IMR-90 (cell line): ENCODE measurements around the gene MGAT5. TPM values are rescaled to one million over a fixed set of nuclear protein-coding genes. Genes with fewer than 3 reads are reported as not detected.

ENCODE experiments used
- ATAC-seq: fragments of 200-7000 bp; cut with Tn5 transposase; 2 replicates; pipeline ENCODE4 v1.9.1; 2020; ENCODE audit warnings: low read depth, mild to moderate bottlenecking, moderate library complexity
- BruUV-seq: library from RNA; stranded (reverse); fragments of 400-500 nt; replicated peaks from 2 replicates; lab custom pipeline; 2021; lab: Mats Ljungman, UMichigan
- CTCF ChIA-PET: fragments of 300-600 bp; formaldehyde crosslinking; extraction: SDS; loops from one replicate; lab custom pipeline; 2021; ENCODE audit warnings: antibody characterized with exemption; lab: Yijun Ruan, JAX
- POLR2A ChIA-PET: fragments of 300-600 bp; sonication (Branson Sonifier 250); formaldehyde crosslinking; loops from one replicate; lab custom pipeline; 2022; ENCODE audit warnings: antibody characterized with exemption; ENCODE audit not compliant: unreplicated experiment; lab: Charles Lee
- DNase-seq: peaks from one replicate; pipeline ENCODE4 v3.0.0; 2013
- H2AFZ ChIP-seq: replicated peaks from 2 replicates; pipeline ENCODE3; 2013; ENCODE audit warnings: low read length, mild to moderate bottlenecking; ENCODE audit not compliant: poor library complexity
- H2AK5ac ChIP-seq: 2 replicates; pipeline ENCODE4 v1.6.1; 2013; ENCODE audit warnings: low read depth, low read length, inconsistent platforms
- H2AK9ac ChIP-seq: replicated peaks from 2 replicates; pipeline ENCODE3; 2013; ENCODE audit warnings: mild to moderate bottlenecking, low read depth, low read length, moderate library complexity; ENCODE audit not compliant: poor library complexity
- H2BK120ac ChIP-seq: 2 replicates; pipeline ENCODE4 v1.6.1; 2013; ENCODE audit warnings: low read depth, low read length, inconsistent platforms
- H2BK15ac ChIP-seq: 3 replicates; pipeline ENCODE4 v1.6.1; 2013; ENCODE audit warnings: low read depth, low read length, inconsistent platforms
- H2BK20ac ChIP-seq: 2 replicates; pipeline ENCODE4 v1.6.1; 2013; ENCODE audit warnings: low read depth, mild to moderate bottlenecking, inconsistent platforms, low read length, moderate library complexity
- H2BK5ac ChIP-seq: 2 replicates; pipeline ENCODE4 v1.6.1; 2013; ENCODE audit warnings: mild to moderate bottlenecking, low read depth, low read length, inconsistent platforms; ENCODE audit not compliant: poor library complexity, severe bottlenecking
- H3K14ac ChIP-seq: replicated peaks from 2 replicates; pipeline ENCODE4 v1.6.1; 2013; ENCODE audit warnings: low read depth, low read length, inconsistent platforms
- H3K18ac ChIP-seq: 2 replicates; pipeline ENCODE4 v1.6.1; 2013; ENCODE audit warnings: low read depth, low read length, control low read depth
- H3K23ac ChIP-seq: 2 replicates; pipeline ENCODE4 v1.6.1; 2013; ENCODE audit warnings: low read depth, low read length, inconsistent platforms
- H3K27ac ChIP-seq: 2 replicates; pipeline ENCODE4 v1.5.1; 2013; ENCODE audit warnings: mild to moderate bottlenecking, control low read depth, low read length; ENCODE audit not compliant: insufficient read depth
- H3K27me3 ChIP-seq: 2 replicates; pipeline ENCODE4 v1.6.1; 2013; ENCODE audit warnings: low read length; ENCODE audit not compliant: control insufficient read depth, insufficient read depth
- H3K36me3 ChIP-seq: 2 replicates; pipeline ENCODE4 v1.6.1; 2013; ENCODE audit warnings: low read length, mixed read lengths; ENCODE audit not compliant: control insufficient read depth, insufficient read depth
- H3K4ac ChIP-seq: 2 replicates; pipeline ENCODE4 v1.6.1; 2013; ENCODE audit warnings: low read depth, low read length, inconsistent platforms
- H3K4me1 ChIP-seq: 2 replicates; pipeline ENCODE4 v1.6.1; 2013; ENCODE audit warnings: low read length, mixed read lengths; ENCODE audit not compliant: control insufficient read depth, insufficient read depth
- H3K4me2 ChIP-seq: 2 replicates; pipeline ENCODE4 v1.6.1; 2013; ENCODE audit warnings: low read depth, mild to moderate bottlenecking, control low read depth, low read length, moderate library complexity
- H3K4me3 ChIP-seq: 2 replicates; pipeline ENCODE4 v1.5.1; 2013; ENCODE audit warnings: low read depth, mild to moderate bottlenecking, control low read depth, low read length, moderate library complexity; ENCODE audit not compliant: insufficient read depth
- H3K56ac ChIP-seq: 2 replicates; pipeline ENCODE4 v1.6.1; 2013; ENCODE audit warnings: low read length, inconsistent platforms; ENCODE audit not compliant: insufficient read depth; ENCODE audit errors: extremely low read depth
- H3K79me1 ChIP-seq, 2 experiments: 2 replicates each; pipeline ENCODE4 v1.6.1; 2013; ENCODE audit warnings: low read length in 2 of 2, inconsistent platforms in 1 of 2, low read depth in 1 of 2
- H3K9ac ChIP-seq: 2 replicates; pipeline ENCODE4 v1.6.1; 2013; ENCODE audit warnings: low read depth, low read length, control low read depth
- H3K9me1 ChIP-seq: 2 replicates; pipeline ENCODE4 v1.6.1; 2013; ENCODE audit warnings: low read length, inconsistent platforms; ENCODE audit not compliant: insufficient read depth
- H3K9me3 ChIP-seq: 2 replicates; pipeline ENCODE4 v1.6.1; 2013; ENCODE audit warnings: low read length; ENCODE audit not compliant: control insufficient read depth, insufficient read depth
- H4K20me1 ChIP-seq: 2 replicates; pipeline ENCODE4 v1.6.1; 2013; ENCODE audit warnings: low read length, inconsistent platforms; ENCODE audit not compliant: insufficient read depth
- H4K5ac ChIP-seq: 2 replicates; pipeline ENCODE4 v1.6.1; 2013; ENCODE audit warnings: mild to moderate bottlenecking, low read depth, low read length, control low read depth
- H4K8ac ChIP-seq, 2 experiments: 2 replicates each; pipeline ENCODE4 v1.6.1; 2013; ENCODE audit warnings: low read depth in 2 of 2, low read length in 2 of 2, control low read depth in 1 of 2, inconsistent platforms in 1 of 2
- H4K91ac ChIP-seq: 2 replicates; pipeline ENCODE4 v1.6.1; 2013; ENCODE audit warnings: low read depth, low read length, inconsistent platforms; ENCODE audit not compliant: insufficient read depth
- CTCF ChIP-seq: conservative IDR thresholded peaks from 2 replicates; pipeline ENCODE4 v1.5.1; 2012; ENCODE audit warnings: mild to moderate bottlenecking, low read depth, low read length, improper control_type of control experiment
- MXI1 ChIP-seq: IDR thresholded peaks from 2 replicates; pipeline ENCODE4 v1.6.1; 2012; ENCODE audit warnings: low read depth, mild to moderate bottlenecking, low read length, moderate library complexity, borderline replicate concordance
- POLR2A ChIP-seq: IDR thresholded peaks from 2 replicates; pipeline ENCODE4 v1.6.1; 2012; ENCODE audit warnings: mild to moderate bottlenecking, low read depth, low read length
- RAD21 ChIP-seq: IDR thresholded peaks from 2 replicates; pipeline ENCODE4 v1.6.1; 2012; ENCODE audit warnings: low read length, improper control_type of control experiment
- RFX5 ChIP-seq: IDR thresholded peaks from 2 replicates; pipeline ENCODE4 v1.8.0; 2012; ENCODE audit warnings: low read depth, mild to moderate bottlenecking, low read length, moderate library complexity
- WGBS, 2 experiments: methylation state at CpG; one replicate each; pipeline versions ENCODE4 v1.1.5 to v1.1.7; 2013; ENCODE audit warnings: missing lambda C conversion rate in 2 of 2; ENCODE audit not compliant: insufficient read length in 1 of 2; ENCODE audit errors: extremely low coverage in 2 of 2; 5-methylcytosine and 5-hydroxymethylcytosine counted together
- dilution Hi-C: fragments of 300-500 bp; cut with HindIII; formaldehyde crosslinking; loops from one replicate; pipeline ENCODE4 v1.14.3; 2018; ENCODE audit warnings: low sequenced_read_pairs; ENCODE audit not compliant: unreplicated experiment
- in situ Hi-C: fragments of 300-500 bp; cut with MboI; formaldehyde crosslinking; loops from 3 replicates; pipeline ENCODE4 v1.14.3; 2019; ENCODE audit warnings: low sequenced_read_pairs, inconsistent platforms, mixed read lengths
- intact Hi-C: fragments of 100-400 bp; cut with micrococcal nuclease; formaldehyde crosslinking; loops from 2 replicates; pipeline ENCODE4 v1.10.0; 2022
- polyA plus RNA-seq, 3 experiments: library from polyadenylated mRNA; depleted of rRNA; stranded (reverse); fragments of >200 nt; gene quantifications; 2 replicates each; pipeline ENCODE4 v1.2.3, GENCODE V29; 2012; ENCODE audit warnings: low replicate concordance in 1 of 3
- total RNA-seq: library from RNA; depleted of rRNA; stranded (reverse); fragments of >200 nt; gene quantifications from 2 replicates; pipeline ENCODE4 v1.2.3, GENCODE V29; 2012

The MGAT5 gene
- total and polyA plus RNA-seq, 2 of the 4 experiments (the other 2 are of a cell fraction), result 22.9 to 59.9 TPM

GRCh38 chr2:134365356-134365755 lies 111.5 kb downstream of the MGAT5 start:
- no peak overlapping the region for H3K18ac ChIP-seq
- TF ChIP-seq RAD21 (no peak), CTCF (no peak), MXI1 (no peak), POLR2A (no peak), RFX5 (no peak)
- H3K36me3 ChIP-seq, result peaks cover 36% of the 10 kb centered on the region
- H3K14ac ChIP-seq, result no peak overlapping the region
- H2BK15ac ChIP-seq, result no peak overlapping the region
- no peak overlapping the region for H2AFZ ChIP-seq
- no peak overlapping the region for H4K8ac ChIP-seq
- peak; percentile 10; the same call in 1 of the 2 replicates for ATAC-seq
- H3K4me2 ChIP-seq, result no peak overlapping the region
- BruUV-seq, result no TSS peak
- H2BK20ac ChIP-seq, result no peak overlapping the region
- peaks cover 4% of the 10 kb centered on the region; the same call in 1 of the 2 replicates for H4K20me1 ChIP-seq
- H2BK120ac ChIP-seq, result no peak overlapping the region
- H2AK5ac ChIP-seq, result no peak overlapping the region
- H4K91ac ChIP-seq, result no peak overlapping the region
- no peak overlapping the region for H3K27ac ChIP-seq
- DNase-seq, result no peak
- dilution Hi-C loops (no loop called here), in situ Hi-C loops (no loop called here), intact Hi-C loops (no loop called here)
- H3K4me1 ChIP-seq, result peaks cover 12% of the 10 kb centered on the region
- ChIA-PET CTCF (interaction anchor here (0.6 to 1.2 kb wide), 2 partner anchors 47 to 293 kb away, joined by 4 to 5 read pairs; no protein-coding TSS in a partner anchor), POLR2A (no interaction called here)
- no peak overlapping the region for H3K9ac ChIP-seq
- no peak overlapping the region for H2BK5ac ChIP-seq
- H3K9me1 ChIP-seq, result peaks cover 21% of the 10 kb centered on the region
- H3K79me1 ChIP-seq, result peaks cover 0 to 16% of the 10 kb centered on the region in 2 experiments; a peak in 1 of 4 replicates
- H3K4ac ChIP-seq, result no peak overlapping the region
- H3K27me3 ChIP-seq, result no peaks in the 10 kb centered on the region
- no peak overlapping the region for H3K56ac ChIP-seq
- H4K5ac ChIP-seq, result no peak overlapping the region
- H3K9me3 ChIP-seq, result no peaks in the 10 kb centered on the region
- no peak overlapping the region for H3K23ac ChIP-seq
- WGBS, 2 experiments, result 96% methylated on average over 3 of the region's 3 CpGs; no CpG with 5 or more reads in 1 of the 2 experiments
- H2AK9ac ChIP-seq, result no peak overlapping the region
- no peak overlapping the region for H3K4me3 ChIP-seq
